ENCODE results near the gene VPS13D. TPM values are rescaled to one million over a fixed set of nuclear protein-coding genes. Genes with fewer than 3 reads are reported as not detected.

VPS13D gene
- total RNA-seq, 1 experiment from 2014 or later, result 31.6 TPM

DNA sequence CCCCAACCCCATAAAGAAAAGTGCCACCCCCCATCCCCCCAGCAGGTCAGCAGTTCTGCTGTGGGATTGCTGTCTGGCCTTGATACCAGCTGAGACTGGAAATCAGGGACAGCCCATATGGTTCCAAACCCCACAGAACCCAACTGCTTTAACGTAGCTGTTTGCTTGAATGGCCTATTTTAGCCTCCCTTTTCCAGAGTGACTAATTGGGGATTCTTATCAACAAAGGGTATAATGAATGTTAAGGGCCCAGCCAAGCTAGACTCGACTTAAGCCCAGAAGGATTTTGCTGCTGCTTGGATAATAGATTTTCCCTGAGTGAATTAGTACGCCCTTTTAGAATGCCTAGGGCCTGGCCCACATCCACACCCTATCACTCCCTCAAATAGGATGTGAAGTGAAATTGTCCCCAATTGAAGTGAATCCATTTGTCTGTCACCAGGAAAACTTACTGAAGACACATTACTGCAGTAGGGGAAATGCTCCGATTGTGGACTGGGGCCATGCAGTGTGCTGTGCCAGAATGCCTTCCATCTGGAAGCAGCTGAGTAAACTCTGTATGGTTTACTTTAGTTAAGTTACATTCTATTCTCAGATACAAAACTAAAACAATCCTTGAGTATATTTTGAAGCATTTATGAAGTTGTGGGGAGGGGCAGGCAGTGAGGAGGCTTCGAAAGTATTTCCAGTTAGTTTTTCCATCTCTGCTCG lies 231.2 kb downstream of the VPS13D start (continued):
- TF ChIP-seq, protein P1, sequence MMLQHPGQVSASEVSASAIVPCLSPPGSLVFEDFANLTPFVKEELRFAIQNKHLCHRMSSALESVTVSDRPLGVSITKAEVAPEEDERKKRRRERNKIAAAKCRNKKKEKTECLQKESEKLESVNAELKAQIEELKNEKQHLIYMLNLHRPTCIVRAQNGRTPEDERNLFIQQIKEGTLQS (IDR thresholded peaks at IDR 0.05), result no peak
- no peak for TF ChIP-seq YY1 (IDR thresholded peaks at IDR 0.05; ENCODE audit: extremely low read depth, insufficient replicate concordance, low read depth, low read length)
- no peak for TF ChIP-seq RAD21 (IDR thresholded peaks at IDR 0.05; ENCODE audit: low read depth)
- no peak for TF ChIP-seq FOSL1 (IDR thresholded peaks at IDR 0.05; ENCODE audit: low read depth)

DNA sequence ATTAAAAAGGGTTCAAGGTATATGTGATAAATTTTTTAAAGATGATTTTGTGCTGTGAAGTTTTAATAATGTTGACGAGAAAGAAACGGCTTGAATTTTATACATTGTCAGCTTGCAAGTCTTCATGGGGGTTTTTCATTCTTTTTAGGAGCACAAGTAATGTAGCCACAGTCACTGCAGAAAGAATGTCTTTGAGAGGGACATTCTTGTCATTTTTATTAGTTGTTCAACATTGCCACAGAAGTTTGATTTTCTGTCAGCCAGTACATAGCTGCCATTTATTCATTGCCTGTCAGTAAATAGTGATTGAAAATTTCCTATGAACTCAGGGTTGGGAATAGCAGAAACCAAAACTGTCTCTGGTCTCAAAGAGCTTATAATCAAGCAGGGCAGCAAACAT lies 231.9 kb downstream of the VPS13D start:
- Histone ChIP-seq H3K4me3 (replicated peaks in 1 of 2; ENCODE audit: low read depth in 1 of 2, low read length in 2 of 2) (no peak overlapping the region), H3K27me3 (ENCODE audit: insufficient read depth, low read length) (no peaks in the 10 kb centered on the region), H3K9ac (ENCODE audit: low read length) (no peak overlapping the region), H3K4me1 (ENCODE audit: control insufficient read depth in 1 of 2, insufficient read depth in 2 of 2, low read length in 2 of 2) (peaks cover 6 to 25% of the 10 kb centered on the region in 2 experiments; a peak in 3 of 4 replicates), H3K4me2 (ENCODE audit: low read length) (no peak overlapping the region), H2AFZ (ENCODE audit: low read depth, low read length, poor library complexity, severe bottlenecking) (no peak overlapping the region), H3K27ac (ENCODE audit: low read depth, low read length) (no peak overlapping the region), H4K20me1 (ENCODE audit: insufficient read depth) (no peaks in the 10 kb centered on the region), H3K36me3 (ENCODE audit: control insufficient read depth in 1 of 2, insufficient read depth in 2 of 2, low read length in 2 of 2) (no peaks in the 10 kb centered on the region), H3K9me3 (ENCODE audit: control insufficient read depth in 1 of 2, insufficient read depth in 1 of 2, low read depth in 1 of 2, low read length in 2 of 2) (no peaks in the 10 kb centered on the region), H3K79me2 (ENCODE audit: insufficient read depth, low read length) (no peaks in the 10 kb centered on the region), H3K9me2 (ENCODE audit: insufficient read depth) (no peaks in the 10 kb centered on the region)
- BruUV-seq (replicated peaks), result no TSS peak
- CTCF ChIA-PET, result no interaction called here
- no peak for TF ChIP-seq JUND (IDR thresholded peaks at IDR 0.05)
- TF ChIP-seq ZFX (IDR thresholded peaks at IDR 0.05), result no peak
- no peak for TF ChIP-seq EZH2 (IDR thresholded peaks at IDR 0.05)
- TF ChIP-seq SP1 (IDR thresholded peaks at IDR 0.05; ENCODE audit: low read depth), result no peak
- no peak for TF ChIP-seq EGR1 (IDR thresholded peaks at IDR 0.05; ENCODE audit: low read depth)
- TF ChIP-seq ZNF274 (IDR thresholded peaks at IDR 0.05; ENCODE audit: low read depth, low read length), result no peak
- no peak for TF ChIP-seq POLR2A (IDR thresholded peaks at IDR 0.05; ENCODE audit: borderline replicate concordance, extremely low read depth, insufficient read depth, insufficient read length)
- TF ChIP-seq, protein P2, sequence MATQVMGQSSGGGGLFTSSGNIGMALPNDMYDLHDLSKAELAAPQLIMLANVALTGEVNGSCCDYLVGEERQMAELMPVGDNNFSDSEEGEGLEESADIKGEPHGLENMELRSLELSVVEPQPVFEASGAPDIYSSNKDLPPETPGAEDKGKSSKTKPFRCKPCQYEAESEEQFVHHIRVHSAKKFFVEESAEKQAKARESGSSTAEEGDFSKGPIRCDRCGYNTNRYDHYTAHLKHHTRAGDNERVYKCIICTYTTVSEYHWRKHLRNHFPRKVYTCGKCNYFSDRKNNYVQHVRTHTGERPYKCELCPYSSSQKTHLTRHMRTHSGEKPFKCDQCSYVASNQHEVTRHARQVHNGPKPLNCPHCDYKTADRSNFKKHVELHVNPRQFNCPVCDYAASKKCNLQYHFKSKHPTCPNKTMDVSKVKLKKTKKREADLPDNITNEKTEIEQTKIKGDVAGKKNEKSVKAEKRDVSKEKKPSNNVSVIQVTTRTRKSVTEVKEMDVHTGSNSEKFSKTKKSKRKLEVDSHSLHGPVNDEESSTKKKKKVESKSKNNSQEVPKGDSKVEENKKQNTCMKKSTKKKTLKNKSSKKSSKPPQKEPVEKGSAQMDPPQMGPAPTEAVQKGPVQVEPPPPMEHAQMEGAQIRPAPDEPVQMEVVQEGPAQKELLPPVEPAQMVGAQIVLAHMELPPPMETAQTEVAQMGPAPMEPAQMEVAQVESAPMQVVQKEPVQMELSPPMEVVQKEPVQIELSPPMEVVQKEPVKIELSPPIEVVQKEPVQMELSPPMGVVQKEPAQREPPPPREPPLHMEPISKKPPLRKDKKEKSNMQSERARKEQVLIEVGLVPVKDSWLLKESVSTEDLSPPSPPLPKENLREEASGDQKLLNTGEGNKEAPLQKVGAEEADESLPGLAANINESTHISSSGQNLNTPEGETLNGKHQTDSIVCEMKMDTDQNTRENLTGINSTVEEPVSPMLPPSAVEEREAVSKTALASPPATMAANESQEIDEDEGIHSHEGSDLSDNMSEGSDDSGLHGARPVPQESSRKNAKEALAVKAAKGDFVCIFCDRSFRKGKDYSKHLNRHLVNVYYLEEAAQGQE (IDR thresholded peaks at IDR 0.05; ENCODE audit: low read depth), result no peak
- ATAC-seq, result no peak
- intact Hi-C loops (cut with micrococcal nuclease), result no loop called here
- POLR2A ChIA-PET, result no interaction called here
- no peak for DNase-seq (ENCODE audit: low read depth, low spot score)
- RAD21 ChIA-PET (ENCODE audit: low non-redundant PET in 1 of 2, low total read pairs in 2 of 2, uncharacterized antibody in 2 of 2, unreplicated experiment in 2 of 2), result no interaction called here

All from HCT116 (cell line).